H9 (cell line): Measurements from ENCODE around the gene PAGE4. TPM values are rescaled to one million over a fixed set of nuclear protein-coding genes. Genes with fewer than 3 reads are reported as not detected.

ENCODE experiments used
- DNase-seq: peaks from one replicate; pipeline ENCODE4 v3.0.0-alpha.2; 2017
- H2AFZ ChIP-seq: one replicate; pipeline ENCODE4 v1.6.1; 2013; ENCODE audit warnings: mild to moderate bottlenecking, low read length, control low read depth, moderate library complexity
- H2AK5ac ChIP-seq: 2 replicates; pipeline ENCODE4 v1.6.1; 2013; ENCODE audit warnings: low read length, control low read depth, mixed read lengths; ENCODE audit not compliant: insufficient read length
- H2BK120ac ChIP-seq: one replicate; pipeline ENCODE4 v1.6.1; 2013; ENCODE audit warnings: low read depth, mild to moderate bottlenecking, low read length, control low read depth, inconsistent platforms; ENCODE audit not compliant: poor library complexity, severe bottlenecking
- H2BK12ac ChIP-seq: 2 replicates; pipeline ENCODE4 v1.6.1; 2013; ENCODE audit warnings: low read length, control low read depth, mixed read lengths, low read depth; ENCODE audit not compliant: insufficient read length
- H2BK15ac ChIP-seq: 2 replicates; pipeline ENCODE4 v1.6.1; 2013; ENCODE audit warnings: low read depth, low read length, control low read depth
- H2BK20ac ChIP-seq: one replicate; pipeline ENCODE4 v1.6.1; 2013; ENCODE audit warnings: low read depth, mild to moderate bottlenecking, low read length, control low read depth, inconsistent platforms; ENCODE audit not compliant: poor library complexity, severe bottlenecking
- H2BK5ac ChIP-seq: 2 replicates; pipeline ENCODE4 v1.6.1; 2013; ENCODE audit warnings: low read length, control low read depth, mixed read lengths; ENCODE audit not compliant: insufficient read length
- H3K14ac ChIP-seq: 2 replicates; pipeline ENCODE4 v1.6.1; 2013; ENCODE audit warnings: low read length, control low read depth; ENCODE audit not compliant: insufficient read depth
- H3K18ac ChIP-seq: 2 replicates; pipeline ENCODE4 v1.6.1; 2013; ENCODE audit warnings: low read depth, mild to moderate bottlenecking, mixed read lengths, low read length, control low read depth; ENCODE audit not compliant: insufficient read length
- H3K23ac ChIP-seq: 2 replicates; pipeline ENCODE4 v1.6.1; 2013; ENCODE audit warnings: low read length, control low read depth, mixed read lengths, low read depth; ENCODE audit not compliant: insufficient read length
- H3K23me2 ChIP-seq: 2 replicates; pipeline ENCODE4 v1.6.1; 2013; ENCODE audit warnings: low read depth, mild to moderate bottlenecking, mixed read lengths, low read length, control low read depth; ENCODE audit not compliant: insufficient read length, poor library complexity, severe bottlenecking
- H3K27ac ChIP-seq: 2 replicates; pipeline ENCODE4 v1.5.1; 2013; ENCODE audit warnings: low read length, control low read depth, mixed read lengths, low read depth; ENCODE audit not compliant: insufficient read length
- H3K27me3 ChIP-seq: 2 replicates; pipeline ENCODE4 v1.6.1; 2013; ENCODE audit warnings: low read length, control low read depth, inconsistent platforms; ENCODE audit not compliant: insufficient read depth
- H3K4ac ChIP-seq: 2 replicates; pipeline ENCODE4 v1.6.1; 2013; ENCODE audit warnings: low read depth, mild to moderate bottlenecking, control low read depth, inconsistent platforms, low read length, moderate library complexity
- H3K4me1 ChIP-seq: 2 replicates; pipeline ENCODE4 v1.6.1; 2013; ENCODE audit warnings: low read length, control low read depth, inconsistent platforms; ENCODE audit not compliant: insufficient read depth
- H3K4me2 ChIP-seq: 2 replicates; pipeline ENCODE4 v1.6.1; 2013; ENCODE audit warnings: low read length, control low read depth, mixed read lengths; ENCODE audit not compliant: insufficient read length, insufficient read depth
- H3K56ac ChIP-seq: 2 replicates; pipeline ENCODE4 v1.6.1; 2013; ENCODE audit warnings: low read depth, mild to moderate bottlenecking, mixed read lengths, low read length, control low read depth; ENCODE audit not compliant: insufficient read length
- H3K79me1 ChIP-seq: 2 replicates; pipeline ENCODE4 v1.6.1; 2013; ENCODE audit warnings: low read depth, mild to moderate bottlenecking, moderate library complexity, low read length, control low read depth, inconsistent platforms; ENCODE audit not compliant: insufficient read depth, poor library complexity, severe bottlenecking
- H3K79me2 ChIP-seq: 2 replicates; pipeline ENCODE4 v1.6.1; 2013; ENCODE audit warnings: low read length, control low read depth, inconsistent platforms; ENCODE audit not compliant: insufficient read depth
- H3K9ac ChIP-seq: 2 replicates; pipeline ENCODE4 v1.6.1; 2013; ENCODE audit warnings: low read length, control low read depth, mixed read lengths; ENCODE audit not compliant: insufficient read length; ENCODE audit errors: extremely low read depth
- H3K9me3 ChIP-seq: one replicate; pipeline ENCODE4 v1.6.1; 2013; ENCODE audit warnings: low read depth, low read length, inconsistent platforms; ENCODE audit not compliant: control insufficient read depth
- H3T11ph ChIP-seq: one replicate; pipeline ENCODE4 v1.6.1; 2013; ENCODE audit warnings: mild to moderate bottlenecking, low read length, control low read depth, inconsistent platforms
- H4K20me1 ChIP-seq: one replicate; pipeline ENCODE4 v1.6.1; 2013; ENCODE audit not compliant: control insufficient read depth, insufficient read length, insufficient read depth
- H4K5ac ChIP-seq: 2 replicates; pipeline ENCODE4 v1.6.1; 2013; ENCODE audit warnings: low read depth, mild to moderate bottlenecking, mixed read lengths, low read length, control low read depth; ENCODE audit not compliant: insufficient read length
- H4K8ac ChIP-seq: replicated peaks from 2 replicates; pipeline ENCODE4 v1.6.1; 2013; ENCODE audit warnings: low read length, control low read depth, mixed read lengths, low read depth; ENCODE audit not compliant: insufficient read length
- H4K91ac ChIP-seq: 2 replicates; pipeline ENCODE4 v1.6.1; 2013; ENCODE audit warnings: low read depth, mild to moderate bottlenecking, moderate library complexity, mixed read lengths, low read length, control low read depth; ENCODE audit not compliant: insufficient read length
- H3K27ac Mint-ChIP-seq, 3 experiments: 2 replicates in 2 of 3; 3 replicates in 1 of 3; pipeline ENCODE4 v1.8.0; 2020 to 2021; ENCODE audit warnings: mixed read lengths in 3 of 3, mild to moderate bottlenecking in 1 of 3, moderate library complexity in 1 of 3
- H3K27me3 Mint-ChIP-seq: 2 replicates; pipeline ENCODE4 v1.8.0; 2021; ENCODE audit warnings: low read depth, mild to moderate bottlenecking, moderate library complexity, mixed read lengths
- H3K36me3 Mint-ChIP-seq, 3 experiments: 2 replicates in 2 of 3; 3 replicates in 1 of 3; pipeline ENCODE4 v1.8.0; 2020 to 2021; ENCODE audit warnings: low read depth in 3 of 3, mixed read lengths in 3 of 3; ENCODE audit not compliant: insufficient read depth in 1 of 3
- H3K4me1 Mint-ChIP-seq, 2 experiments: 2 replicates each; pipeline ENCODE4 v1.8.0; 2020; ENCODE audit warnings: mixed read lengths in 2 of 2
- H3K4me3 Mint-ChIP-seq, 2 experiments: 2 replicates in 1 of 2; 3 replicates in 1 of 2; pipeline ENCODE4 v1.8.0; 2020 to 2021; ENCODE audit warnings: mild to moderate bottlenecking in 2 of 2, mixed read lengths in 2 of 2, moderate library complexity in 1 of 2
- H3K9me3 Mint-ChIP-seq, 2 experiments: 2 replicates in 1 of 2; 3 replicates in 1 of 2; pipeline ENCODE4 v1.8.0; 2020; ENCODE audit warnings: mild to moderate bottlenecking in 2 of 2, mixed read lengths in 2 of 2, moderate library complexity in 1 of 2
- WGBS: extraction: QIAGEN DNeasy Blood & Tissue Kit; methylation state at CpG from one replicate; pipeline ENCODE4 v1.1.7; 2013; ENCODE audit warnings: missing lambda C conversion rate, low lambda C conversion rate, mixed read lengths; ENCODE audit not compliant: insufficient read length; ENCODE audit errors: extremely low coverage; 5-methylcytosine and 5-hydroxymethylcytosine counted together
- total RNA-seq: library from RNA; stranded (reverse); gene quantifications from 2 replicates; pipeline ENCODE4 v1.2.1, GENCODE V29; 2021
- TF ChIP-seq, protein P1 (sequence below): fragments of 200-600 bp; sonication (generic); conservative IDR thresholded peaks from 3 replicates; pipeline ENCODE4 v1.8.0; 2021; ENCODE audit warnings: antibody characterized with exemption, mild to moderate bottlenecking

The PAGE4 gene
- total RNA-seq, 1 experiment from 2014 or later: 0.57 TPM

DNA sequence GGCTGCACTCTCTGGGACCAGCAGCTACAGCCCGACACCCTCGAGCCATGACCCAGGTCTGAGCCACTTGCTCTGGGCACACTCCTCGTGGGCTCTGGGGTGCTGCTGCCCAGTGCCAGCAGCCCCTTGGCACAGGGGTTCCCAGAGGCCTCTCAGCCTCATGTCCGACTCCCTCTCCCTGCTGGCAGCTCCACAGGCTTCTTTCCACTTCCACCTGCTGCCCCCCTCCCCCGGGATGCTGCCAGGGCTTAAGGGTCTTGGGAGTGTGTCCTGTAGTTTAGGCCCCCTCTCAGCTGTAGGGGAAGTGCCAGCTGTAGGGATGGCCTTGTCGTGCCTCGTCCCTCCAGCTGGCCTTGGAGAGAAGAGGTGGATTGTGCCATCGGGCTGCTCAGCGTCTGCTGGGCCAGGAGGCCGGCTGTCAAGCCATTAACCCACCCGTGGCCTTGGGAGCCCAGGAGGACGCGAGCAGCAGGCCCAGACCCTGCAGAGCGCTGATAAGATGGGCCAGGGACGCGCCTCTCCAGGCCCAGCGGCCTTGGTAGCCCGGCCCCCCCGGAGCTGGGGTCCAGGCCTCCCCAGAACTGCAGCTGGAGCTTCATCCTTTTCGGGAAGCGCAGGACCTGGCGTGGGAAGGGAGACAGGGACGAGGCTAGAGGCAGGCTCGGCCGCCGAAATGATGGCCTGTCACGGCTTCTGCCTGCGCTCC, 49.2 kb downstream of the PAGE4 start:
- peaks cover 47 to 69% of the 10 kb centered on the region in 2 experiments for H3K9me3 Mint-ChIP-seq
- H4K20me1 ChIP-seq: no peaks in the 10 kb centered on the region
- no peak overlapping the region for H3K23ac ChIP-seq
- H3K36me3 Mint-ChIP-seq: peaks cover 9 to 20% (median 15%) of the 10 kb centered on the region in 3 experiments
- H3K4ac ChIP-seq: no peak overlapping the region
- no peaks in the 10 kb centered on the region for H3K79me2 ChIP-seq
- no peak overlapping the region for H4K8ac ChIP-seq
- H3K9ac ChIP-seq: no peak overlapping the region
- peaks cover 19% of the 10 kb centered on the region for H3K9me3 ChIP-seq
- H3K27ac Mint-ChIP-seq: no peak overlapping the region
- no peak overlapping the region for H3T11ph ChIP-seq
- 0 out of 2 replicates have a peak, but pooled peaks cover 3% of the 10 kb centered on the region for H3K4me1 ChIP-seq
- H4K91ac ChIP-seq: no peak overlapping the region
- H3K79me1 ChIP-seq: no peaks in the 10 kb centered on the region
- peaks cover 7 to 10% of the 10 kb centered on the region in 2 experiments for H3K4me1 Mint-ChIP-seq
- no peak overlapping the region for H2AFZ ChIP-seq
- peak overlapping the region; percentile 51 for H3K4me2 ChIP-seq
- H2BK15ac ChIP-seq: no peak overlapping the region; the same call in 1 of the 2 replicates
- no peak overlapping the region for H2BK120ac ChIP-seq
- H2BK5ac ChIP-seq: no peak overlapping the region
- no peak for DNase-seq
- no peak overlapping the region for H2BK20ac ChIP-seq
- H3K23me2 ChIP-seq: peaks cover 6% of the 10 kb centered on the region
- no peak overlapping the region for H4K5ac ChIP-seq
- no peak overlapping the region for H2AK5ac ChIP-seq
- no peak overlapping the region for H3K56ac ChIP-seq
- H3K4me3 Mint-ChIP-seq: peak overlapping the region; percentile 72 to 82
- no peak overlapping the region for H3K27ac ChIP-seq
- TF ChIP-seq, protein P1, sequence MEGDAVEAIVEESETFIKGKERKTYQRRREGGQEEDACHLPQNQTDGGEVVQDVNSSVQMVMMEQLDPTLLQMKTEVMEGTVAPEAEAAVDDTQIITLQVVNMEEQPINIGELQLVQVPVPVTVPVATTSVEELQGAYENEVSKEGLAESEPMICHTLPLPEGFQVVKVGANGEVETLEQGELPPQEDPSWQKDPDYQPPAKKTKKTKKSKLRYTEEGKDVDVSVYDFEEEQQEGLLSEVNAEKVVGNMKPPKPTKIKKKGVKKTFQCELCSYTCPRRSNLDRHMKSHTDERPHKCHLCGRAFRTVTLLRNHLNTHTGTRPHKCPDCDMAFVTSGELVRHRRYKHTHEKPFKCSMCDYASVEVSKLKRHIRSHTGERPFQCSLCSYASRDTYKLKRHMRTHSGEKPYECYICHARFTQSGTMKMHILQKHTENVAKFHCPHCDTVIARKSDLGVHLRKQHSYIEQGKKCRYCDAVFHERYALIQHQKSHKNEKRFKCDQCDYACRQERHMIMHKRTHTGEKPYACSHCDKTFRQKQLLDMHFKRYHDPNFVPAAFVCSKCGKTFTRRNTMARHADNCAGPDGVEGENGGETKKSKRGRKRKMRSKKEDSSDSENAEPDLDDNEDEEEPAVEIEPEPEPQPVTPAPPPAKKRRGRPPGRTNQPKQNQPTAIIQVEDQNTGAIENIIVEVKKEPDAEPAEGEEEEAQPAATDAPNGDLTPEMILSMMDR: no peak
- H3K18ac ChIP-seq: no peak overlapping the region
- no peak overlapping the region for H3K14ac ChIP-seq
- no peaks in the 10 kb centered on the region; the same call in 1 of the 2 replicates for H3K27me3 ChIP-seq
- no peak overlapping the region for H2BK12ac ChIP-seq
- no CpG with 5 or more reads among the region's 28 CpGs for WGBS
- H3K27me3 Mint-ChIP-seq: peaks cover 18% of the 10 kb centered on the region
